GM12878 (cell line): ENCODE measurements around the gene TIPIN. TPM values are rescaled to one million over a fixed set of nuclear protein-coding genes. Genes with fewer than 3 reads are reported as not detected.

Experiments used
- ATAC-seq: fragments of 200-7000 bp; cut with Tn5 transposase; 3 replicates; pipeline ENCODE4 v1.9.1; 2020; ENCODE audit warnings: mild to moderate bottlenecking, moderate library complexity
- BruUV-seq: library from RNA; stranded (reverse); fragments of 400-500 nt; replicated peaks from 2 replicates; lab custom pipeline; 2021; lab: Mats Ljungman, UMichigan
- CTCF ChIA-PET: fragments of 300-600 bp; sonication (Branson Sonifier 250); formaldehyde crosslinking; extraction: SDS; loops from one replicate; lab custom pipeline; 2021; ENCODE audit warnings: inconsistent platforms; lab: Yijun Ruan, JAX
- POLR2A ChIA-PET: fragments of 350-600 bp; formaldehyde crosslinking; extraction: SDS; loops from one replicate; lab custom pipeline; 2021; ENCODE audit warnings: inconsistent platforms; lab: Charles Lee
- RAD21 ChIA-PET: fragments of 300-600 bp; sonication (Branson Sonifier 250); formaldehyde crosslinking; loops from one replicate; lab custom pipeline; 2023; ENCODE audit warnings: antibody characterized with exemption; ENCODE audit not compliant: unreplicated experiment; lab: Charles Lee
- SMC1A ChIA-PET: fragments of 300-600 bp; sonication (Branson Sonifier 250); formaldehyde crosslinking; loops from one replicate; lab custom pipeline; 2023; ENCODE audit not compliant: unreplicated experiment, uncharacterized antibody; lab: Charles Lee
- DNase-seq: peaks from one replicate; pipeline ENCODE4 v3.0.0-alpha.2; 2011; ENCODE audit warnings: low read depth, low spot score
- FAIRE-seq: peaks from 3 replicates; lab custom pipeline; 2011; peaks lifted over from hg19 to GRCh38; lab: Jason Lieb, UNC
- H2AFZ ChIP-seq: 2 replicates; pipeline ENCODE4 v1.6.0; 2011; ENCODE audit warnings: low read depth, low read length, control low read depth; ENCODE audit not compliant: control insufficient read depth
- H3K27ac ChIP-seq: 2 replicates; pipeline ENCODE4 v1.5.1; 2011; ENCODE audit warnings: control low read depth; ENCODE audit not compliant: control insufficient read depth, insufficient read depth
- H3K27me3 ChIP-seq, 2 experiments: replicated peaks in 1 of 2; 2 replicates each; pipeline versions ENCODE4 v1.6.0 to v1.6.1; 2011; ENCODE audit warnings: low read length in 1 of 2; ENCODE audit not compliant: control insufficient read depth in 2 of 2, insufficient read depth in 2 of 2
- H3K36me3 ChIP-seq, 2 experiments: 2 replicates each; pipeline ENCODE4 v1.5.1; 2011; ENCODE audit warnings: low read length in 1 of 2; ENCODE audit not compliant: control insufficient read depth in 2 of 2, insufficient read depth in 2 of 2
- H3K4me1 ChIP-seq: 2 replicates; pipeline ENCODE4 v1.6.1; 2011; ENCODE audit warnings: mild to moderate bottlenecking, low read length, moderate library complexity, mixed read lengths; ENCODE audit not compliant: control insufficient read depth, insufficient read depth
- H3K4me2 ChIP-seq: 2 replicates; pipeline ENCODE4 v1.6.0; 2011; ENCODE audit warnings: control low read depth; ENCODE audit not compliant: control insufficient read depth, insufficient read depth
- H3K4me3 ChIP-seq: fragments of 200-600 bp; sonication (generic); 2 replicates; pipeline ENCODE4 v1.5.1; 2016
- H3K79me2 ChIP-seq: 2 replicates; pipeline ENCODE4 v1.6.0; 2011; ENCODE audit warnings: low read length; ENCODE audit not compliant: control insufficient read depth, insufficient read depth
- H3K9ac ChIP-seq: 2 replicates; pipeline ENCODE4 v1.8.0; 2011; ENCODE audit warnings: low read length, control low read depth, mixed read lengths; ENCODE audit not compliant: control insufficient read depth, insufficient read depth
- H3K9me3 ChIP-seq: replicated peaks from 3 replicates; pipeline ENCODE4 v1.5.1; 2011; ENCODE audit warnings: mild to moderate bottlenecking, low read length; ENCODE audit not compliant: control insufficient read depth, insufficient read depth
- H4K20me1 ChIP-seq: 2 replicates; pipeline ENCODE4 v1.6.0; 2011; ENCODE audit not compliant: control insufficient read depth, insufficient read depth
- CEBPB ChIP-seq, 2 experiments: fragments of 150-350 bp in 1 of 2; IDR thresholded peaks; 2 replicates each; pipeline ENCODE4 v1.6.1; 2012 to 2014; ENCODE audit warnings: low read depth in 2 of 2, low read length in 2 of 2, borderline replicate concordance in 1 of 2, inconsistent platforms in 1 of 2
- CHD1 ChIP-seq: IDR thresholded peaks from 2 replicates; pipeline ENCODE4 v1.6.1; 2012; ENCODE audit warnings: low read depth, low read length, improper control_type of control experiment
- EGR1 ChIP-seq, 2 experiments: IDR thresholded peaks; 1 replicate in 1 of 2; 2 replicates in 1 of 2; pipeline ENCODE4 v1.6.1; 2011 to 2012; ENCODE audit warnings: low read depth in 2 of 2, low read length in 2 of 2, borderline replicate concordance in 1 of 2, mild to moderate bottlenecking in 1 of 2, moderate library complexity in 1 of 2
- EZH2 ChIP-seq: IDR thresholded peaks from 2 replicates; pipeline ENCODE4 v1.6.1; 2012; ENCODE audit warnings: low read depth, mild to moderate bottlenecking, control low read depth, inconsistent platforms, low read length, borderline replicate concordance; ENCODE audit not compliant: control insufficient read depth
- HDAC2 ChIP-seq: fragments of 200-600 bp; sonication (generic); IDR thresholded peaks from 2 replicates; pipeline ENCODE4 v1.6.1; 2017
- IKZF1 ChIP-seq: fragments of 450-650 bp; conservative IDR thresholded peaks from 2 replicates; pipeline ENCODE4 v1.6.1; 2017; ENCODE audit warnings: antibody characterized with exemption, mild to moderate bottlenecking
- JUNB ChIP-seq: IDR thresholded peaks from 2 replicates; pipeline ENCODE4 v1.6.1; 2016; ENCODE audit warnings: antibody characterized with exemption, mild to moderate bottlenecking
- NFYA ChIP-seq: IDR thresholded peaks from 2 replicates; pipeline ENCODE4 v1.6.1; 2011; ENCODE audit warnings: low read depth, mild to moderate bottlenecking, low read length, improper control_type of control experiment, borderline replicate concordance
- NRF1 ChIP-seq: conservative IDR thresholded peaks from 2 replicates; pipeline ENCODE4 v1.6.1; 2011; ENCODE audit warnings: mild to moderate bottlenecking, low read depth, low read length, improper control_type of control experiment
- PML ChIP-seq: IDR thresholded peaks from 2 replicates; pipeline ENCODE4 v1.6.1; 2012; ENCODE audit warnings: low read length, inconsistent platforms
- RFX5 ChIP-seq: IDR thresholded peaks from 2 replicates; pipeline ENCODE4 v1.6.1; 2011; ENCODE audit warnings: low read depth, low read length, improper control_type of control experiment
- RUNX3 ChIP-seq: IDR thresholded peaks from 2 replicates; pipeline ENCODE4 v1.6.1; 2012; ENCODE audit warnings: low read length, inconsistent platforms
- SP1 ChIP-seq: IDR thresholded peaks from one replicate; pipeline ENCODE4 v1.6.1; 2011; ENCODE audit warnings: low read depth, low read length
- TBL1XR1 ChIP-seq: IDR thresholded peaks from 2 replicates; pipeline ENCODE4 v1.6.1; 2012; ENCODE audit warnings: low read depth, low read length, improper control_type of control experiment
- TCF12 ChIP-seq: IDR thresholded peaks from 2 replicates; pipeline ENCODE4 v1.6.1; 2011; ENCODE audit warnings: low read depth, mild to moderate bottlenecking, low read length
- YY1 ChIP-seq: IDR thresholded peaks from 2 replicates; pipeline ENCODE4 v1.6.1; 2011; ENCODE audit warnings: low read depth, mild to moderate bottlenecking, low read length
- ZNF622 ChIP-seq: fragments of 450-650 bp; IDR thresholded peaks from 2 replicates; pipeline ENCODE4 v1.6.1; 2017; ENCODE audit warnings: mild to moderate bottlenecking, inconsistent platforms
- WGBS: methylation state at CpG from one replicate; pipeline ENCODE4 v1.1.6; 2016; ENCODE audit warnings: low lambda C conversion rate; ENCODE audit not compliant: insufficient replicate concordance, insufficient coverage; ENCODE audit errors: missing lambda C conversion rate; 5-methylcytosine and 5-hydroxymethylcytosine counted together
- in situ Hi-C: fragments of 300-500 bp; cut with MboI; formaldehyde crosslinking; loops from 9 replicates; pipeline ENCODE4 v1.14.3; 2018; ENCODE audit warnings: mixed read lengths
- intact Hi-C: fragments of 100-400 bp; cut with micrococcal nuclease; formaldehyde crosslinking; loops from one replicate; pipeline ENCODE4 v1.14.2; 2022; ENCODE audit not compliant: unreplicated experiment
- polyA plus RNA-seq, 11 experiments: library from polyadenylated mRNA; depleted of rRNA in 4 of 11; unstranded in 6 of 11; stranded (reverse) in 5 of 11; fragments of >200 nt; fragmentation: Nextera tagmentation in 4 of 11; fragmentation: Illumina TruSeq in 1 of 11; extraction: Ambion mirVana in 4 of 11; extraction: Trizol in 1 of 11; gene quantifications; 1 replicate in 1 of 11; 2 replicates in 10 of 11; pipeline versions ENCODE4 v1.2.1 to v1.2.3, GENCODE V29; 2011 to 2016; ENCODE audit warnings: inconsistent platforms in 2 of 11, missing spikeins in 2 of 11, low read depth in 1 of 11
- total RNA-seq, 4 experiments: library from RNA; depleted of rRNA in 3 of 4; stranded (reverse); fragments of >200 nt in 3 of 4; fragmentation: Illumina TruSeq in 1 of 4; extraction: Trizol in 1 of 4; gene quantifications; 2 replicates each; pipeline versions ENCODE4 v1.2.1 to v1.2.3, GENCODE V29; 2013 to 2021
- TF ChIP-seq, protein P1 (sequence below): fragments of 450-650 bp; IDR thresholded peaks from 2 replicates; pipeline ENCODE4 v1.6.1; 2017; ENCODE audit warnings: low read depth, mild to moderate bottlenecking, moderate library complexity
- TF ChIP-seq, protein P2 (sequence below): IDR thresholded peaks from 2 replicates; pipeline ENCODE4 v1.6.1; 2011; ENCODE audit warnings: borderline replicate concordance, low read depth, mild to moderate bottlenecking, moderate library complexity, mixed read lengths, low read length; ENCODE audit not compliant: insufficient read depth; ENCODE audit errors: extremely low read length
- TF ChIP-seq, protein P3 (sequence below): IDR thresholded peaks from 2 replicates; pipeline ENCODE4 v1.6.1; 2012; ENCODE audit warnings: low read depth, low read length, improper control_type of control experiment

Gene TIPIN
- total and polyA plus RNA-seq, 10 of the 15 experiments (the other 5 are each of a cell fraction or from before 2014, with no cell fraction given) = 21.1 to 69.2 (median 47.0) TPM

DNA sequence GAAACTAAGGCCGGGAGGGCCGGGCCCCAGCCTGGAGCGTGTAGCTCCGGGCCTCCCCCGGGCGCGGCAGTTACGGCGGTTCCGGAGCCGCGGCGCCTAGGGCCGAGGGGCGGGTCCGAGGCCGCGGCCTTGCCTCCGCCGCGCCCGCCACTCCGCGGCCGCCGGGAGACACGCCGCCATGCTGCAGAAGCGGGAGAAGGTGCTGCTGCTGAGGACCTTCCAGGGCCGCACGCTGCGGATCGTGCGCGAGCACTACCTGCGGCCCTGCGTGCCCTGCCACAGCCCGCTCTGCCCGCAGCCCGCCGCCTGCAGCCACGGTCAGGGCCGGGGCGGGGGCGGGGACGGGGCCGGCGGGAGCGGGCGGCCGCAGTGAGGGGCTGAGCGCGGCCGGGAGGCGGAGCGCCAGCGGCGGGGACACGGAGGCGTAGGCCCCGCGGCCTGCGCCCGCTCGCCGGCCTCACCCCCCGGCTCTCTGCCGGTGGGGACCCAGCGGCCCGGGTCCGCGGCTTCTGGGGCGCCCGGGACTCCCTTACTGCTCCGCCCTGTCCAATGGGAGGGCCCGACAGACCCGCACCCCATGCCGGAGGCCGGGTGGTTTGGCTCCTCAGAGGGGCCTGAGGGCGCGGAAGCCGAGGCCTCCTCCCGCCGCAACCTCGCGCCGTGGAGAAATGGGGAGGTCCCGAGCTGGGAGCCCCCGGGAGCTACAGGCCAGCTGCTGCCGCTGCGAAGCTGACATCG lies 62.9 kb downstream of the TIPIN start, which contains the start of gene DIS3L:
TSS of gene DIS3L (plus strand) at position 150 of the 738 bp plus-strand sequence. CDS start at position 179, 29 bp downstream.
- Histone ChIP-seq H4K20me1 (no peaks in the 10 kb centered on the region), H3K27ac (peak within 1 kb of the TSS; percentile 76), H3K9me3 (no peaks in the 10 kb centered on the region), H2AFZ (peak within 1 kb of the TSS; percentile 93), H3K79me2 (peaks cover 28% of the 10 kb centered on the region), H3K9ac (peak within 1 kb of the TSS; percentile 65), H3K36me3 (0 out of 4 replicates have a peak, but pooled peaks cover 0 to 3% of the 10 kb centered on the region in 2 experiments), H3K4me3 (peak within 1 kb of the TSS; percentile 71), H3K4me2 (peak within 1 kb of the TSS; percentile 74), H3K27me3 (no peaks in the 10 kb centered on the region), H3K4me1 (peaks cover 3% of the 10 kb centered on the region; the same call in 1 of the 2 replicates)
- FAIRE-seq (no peak), ATAC-seq (peak; percentile 82), DNase-seq (peak; percentile 8)
- RAD21 ChIA-PET = interaction anchor here (0.9 to 2.6 kb wide), 7 partner anchors 93 to 1365 kb away, joined by 3 to 20 read pairs (median 7); partner anchors contain the start of genes MAP2K1, RPL4, SNAPC5 and ZWILCH
- CTCF ChIA-PET = interaction anchor here (0.9 to 9.7 kb wide), 3 partner anchors 15 to 205 kb away, joined by 3 to 103 read pairs (median 6); partner anchors contain the start of gene SNAPC5
- under 1% methylated on average over 39 of the region's 92 CpGs for WGBS
- BruUV-seq = no TSS peak
- in situ Hi-C loops = no loop called here
- SMC1A ChIA-PET = interaction anchor here (0.6 to 4.4 kb wide), 8 partner anchors 11 to 424 kb away, joined by 3 to 24 read pairs (median 6); partner anchors contain the start of genes MAP2K1, RAB11A and SNAPC5
- intact Hi-C loops = loop anchor here (5.0 kb wide), 1 partner anchor 204 kb away; the partner anchor contains the start of gene SNAPC5
- POLR2A ChIA-PET = interaction anchor here (1.2 to 1.4 kb wide), 5 partner anchors 94 to 683 kb away, joined by 3 to 8 read pairs (median 6); partner anchors contain the start of genes INTS14, RAB11A, RPL4 and ZWILCH
- TF ChIP-seq YY1 = peak; percentile 83
- no peak for TF ChIP-seq HDAC2
- TF ChIP-seq PML = no peak
- no peak for TF ChIP-seq JUNB
- no peak for TF ChIP-seq SP1
- TF ChIP-seq, protein P1, sequence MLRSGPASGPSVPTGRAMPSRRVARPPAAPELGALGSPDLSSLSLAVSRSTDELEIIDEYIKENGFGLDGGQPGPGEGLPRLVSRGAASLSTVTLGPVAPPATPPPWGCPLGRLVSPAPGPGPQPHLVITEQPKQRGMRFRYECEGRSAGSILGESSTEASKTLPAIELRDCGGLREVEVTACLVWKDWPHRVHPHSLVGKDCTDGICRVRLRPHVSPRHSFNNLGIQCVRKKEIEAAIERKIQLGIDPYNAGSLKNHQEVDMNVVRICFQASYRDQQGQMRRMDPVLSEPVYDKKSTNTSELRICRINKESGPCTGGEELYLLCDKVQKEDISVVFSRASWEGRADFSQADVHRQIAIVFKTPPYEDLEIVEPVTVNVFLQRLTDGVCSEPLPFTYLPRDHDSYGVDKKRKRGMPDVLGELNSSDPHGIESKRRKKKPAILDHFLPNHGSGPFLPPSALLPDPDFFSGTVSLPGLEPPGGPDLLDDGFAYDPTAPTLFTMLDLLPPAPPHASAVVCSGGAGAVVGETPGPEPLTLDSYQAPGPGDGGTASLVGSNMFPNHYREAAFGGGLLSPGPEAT = no peak
- TF ChIP-seq NRF1 = no peak
- no peak for TF ChIP-seq EZH2
- peak; percentile 72; the same call in 1 of the 2 replicates for TF ChIP-seq IKZF1
- TF ChIP-seq NFYA = no peak
- TF ChIP-seq RUNX3 = no peak
- no peak for TF ChIP-seq ZNF622
- TF ChIP-seq, protein P2, sequence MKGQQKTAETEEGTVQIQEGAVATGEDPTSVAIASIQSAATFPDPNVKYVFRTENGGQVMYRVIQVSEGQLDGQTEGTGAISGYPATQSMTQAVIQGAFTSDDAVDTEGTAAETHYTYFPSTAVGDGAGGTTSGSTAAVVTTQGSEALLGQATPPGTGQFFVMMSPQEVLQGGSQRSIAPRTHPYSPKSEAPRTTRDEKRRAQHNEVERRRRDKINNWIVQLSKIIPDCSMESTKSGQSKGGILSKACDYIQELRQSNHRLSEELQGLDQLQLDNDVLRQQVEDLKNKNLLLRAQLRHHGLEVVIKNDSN = no peak
- TF ChIP-seq TBL1XR1 = no peak; the same call in 1 of the 2 replicates
- no peak for TF ChIP-seq RFX5
- TF ChIP-seq, protein P3, sequence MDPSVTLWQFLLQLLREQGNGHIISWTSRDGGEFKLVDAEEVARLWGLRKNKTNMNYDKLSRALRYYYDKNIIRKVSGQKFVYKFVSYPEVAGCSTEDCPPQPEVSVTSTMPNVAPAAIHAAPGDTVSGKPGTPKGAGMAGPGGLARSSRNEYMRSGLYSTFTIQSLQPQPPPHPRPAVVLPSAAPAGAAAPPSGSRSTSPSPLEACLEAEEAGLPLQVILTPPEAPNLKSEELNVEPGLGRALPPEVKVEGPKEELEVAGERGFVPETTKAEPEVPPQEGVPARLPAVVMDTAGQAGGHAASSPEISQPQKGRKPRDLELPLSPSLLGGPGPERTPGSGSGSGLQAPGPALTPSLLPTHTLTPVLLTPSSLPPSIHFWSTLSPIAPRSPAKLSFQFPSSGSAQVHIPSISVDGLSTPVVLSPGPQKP = no peak
- TF ChIP-seq CEBPB (IDR thresholded peaks at IDR 0.05; ENCODE audit: borderline replicate concordance in 1 of 2, low read depth in 2 of 2, low read length in 2 of 2) = no peak
- TF ChIP-seq EGR1 (IDR thresholded peaks at IDR 0.05; ENCODE audit: borderline replicate concordance in 1 of 2, low read depth in 2 of 2, low read length in 2 of 2) = peak in 1 of 2 experiments; percentile 44; a peak in 1 of 3 replicates
- TF ChIP-seq TCF12 = 0 out of 2 replicates have a peak, but pooled peaks have one; percentile 13
- TF ChIP-seq CHD1 = no peak
